IPS-NIHi7 (cell line): ENCODE data around the gene GAL3ST3.
"Not testable (repeated sequence)": the region's sequence is repeated elsewhere in the genome, so short reads cannot be mapped to it uniquely, and the experiment has no call there.

Source experiments
- DNase-seq: peaks from one replicate; pipeline ENCODE4 v3.0.0; 2012; ENCODE audit warnings: mixed read lengths; ENCODE audit errors: extremely low spot score

GAL3ST3 gene

GRCh38 chr11:66012946-66013761, 35.8 kb downstream of the GAL3ST3 start:
- DNase-seq: no peak

DNA sequence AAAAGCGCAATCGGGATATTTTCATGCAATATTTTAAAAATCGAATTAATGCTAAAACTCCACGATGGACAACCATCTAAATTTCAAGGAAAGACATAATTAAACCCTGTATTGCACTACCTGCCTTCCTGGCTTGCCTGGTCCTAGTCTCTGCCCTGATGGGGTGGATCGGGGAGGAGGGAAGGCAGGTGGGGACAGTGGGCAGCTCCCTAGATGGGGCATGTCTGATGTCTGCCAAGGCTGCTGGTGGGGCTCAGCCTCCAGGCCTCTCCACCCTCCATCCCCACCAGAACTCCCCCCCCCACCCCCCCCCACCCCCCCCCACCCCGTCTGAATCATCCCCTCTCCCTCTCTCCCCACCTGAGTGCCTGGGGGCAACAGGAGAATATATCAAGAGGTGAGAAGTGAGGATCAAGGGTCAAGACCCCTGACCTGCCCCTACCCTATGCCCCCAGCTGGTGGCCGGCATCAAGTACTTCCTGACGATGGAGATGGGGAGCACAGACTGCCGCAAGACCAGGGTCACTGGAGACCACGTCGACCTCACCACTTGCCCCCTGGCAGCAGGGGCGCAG, 36.5 kb downstream of the GAL3ST3 start:
- no peak for DNase-seq

- no peak for DNase-seq
Measured at GRCh38 chr11:66011785-66012303, 37.1 kb downstream of the GAL3ST3 start, which contains the start of gene CST6. CST6 (plus strand) TSS chr11:66012008; CDS start chr11:66012045, 37 bp downstream.

- no peak for DNase-seq
Measured at GRCh38 chr11:66011239-66011784, 37.6 kb downstream of the GAL3ST3 start.

DNA sequence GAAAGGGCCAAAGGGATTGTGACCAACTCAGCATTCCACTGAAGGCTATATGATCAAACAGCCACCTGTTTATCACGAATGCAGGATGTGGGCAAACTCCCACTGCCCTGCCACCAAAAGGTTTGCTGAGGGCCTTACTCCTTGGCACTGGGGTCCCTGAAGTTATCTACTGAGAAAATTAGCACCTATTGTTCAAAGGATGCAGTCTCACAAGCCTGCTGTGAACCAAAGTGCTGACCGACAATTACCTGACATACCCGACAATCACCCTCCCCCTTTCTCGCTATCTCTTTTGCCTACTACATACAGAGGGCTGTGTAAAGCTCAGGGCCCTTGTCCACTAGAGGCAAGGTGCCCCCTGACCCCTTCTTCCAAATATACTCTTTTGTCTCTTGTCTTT, 38.9 kb downstream of the GAL3ST3 start:
- not testable (repeated sequence) for DNase-seq

DNA sequence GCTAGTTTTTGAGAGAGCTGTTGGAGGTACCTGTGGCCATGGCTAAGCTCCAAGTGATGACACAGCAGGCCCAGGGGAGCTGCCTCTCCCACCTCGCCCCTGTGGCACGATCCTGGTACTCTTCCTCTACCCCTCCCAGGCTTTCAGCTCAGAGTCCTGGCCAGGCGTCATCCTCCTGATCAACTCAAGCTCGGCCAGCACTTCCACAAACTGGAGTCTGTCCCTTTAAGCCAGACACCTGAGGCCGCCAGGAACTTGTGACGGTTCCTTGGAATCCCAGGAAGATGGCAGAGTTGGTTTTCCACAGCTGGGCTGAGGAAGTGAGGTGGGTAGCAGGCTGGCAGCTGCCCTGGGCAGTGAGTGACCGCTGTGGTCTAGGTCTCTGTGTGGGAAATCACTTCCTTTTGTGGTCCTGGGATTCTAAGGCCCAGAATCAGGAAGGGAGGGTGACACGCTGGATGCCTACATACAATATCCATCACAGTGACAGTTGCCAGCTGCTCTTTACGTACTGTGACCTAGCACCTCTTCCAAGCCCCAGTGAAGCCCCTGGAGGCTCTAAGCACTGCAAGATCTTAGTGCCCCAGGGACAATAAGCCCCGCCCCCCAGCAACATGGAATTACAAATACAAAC, 40.4 kb downstream of the GAL3ST3 start:
- no peak for DNase-seq

- DNase-seq: no peak
Measured at GRCh38 chr11:66008095-66008467, 40.9 kb downstream of the GAL3ST3 start.

- DNase-seq: no peak
Measured at GRCh38 chr11:66007201-66007634, 41.7 kb downstream of the GAL3ST3 start.

DNA sequence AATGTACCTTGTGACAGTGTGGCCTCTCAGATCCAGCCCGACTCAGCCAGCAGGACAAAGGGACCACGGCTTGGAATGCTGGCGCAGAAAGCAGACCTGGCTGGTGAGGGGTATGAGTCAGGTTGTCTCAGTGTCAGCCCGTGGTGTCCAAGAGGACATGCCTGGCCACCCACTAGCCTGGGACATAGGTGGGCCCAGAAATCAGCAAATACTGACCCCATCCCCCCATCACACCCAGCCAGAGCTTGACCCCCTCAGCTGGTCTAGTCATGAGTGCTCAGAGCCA, 42.1 kb downstream of the GAL3ST3 start:
- DNase-seq: no peak

GRCh38 chr11:66006134-66006890, 42.6 kb downstream of the GAL3ST3 start:
- DNase-seq: no peak

DNA sequence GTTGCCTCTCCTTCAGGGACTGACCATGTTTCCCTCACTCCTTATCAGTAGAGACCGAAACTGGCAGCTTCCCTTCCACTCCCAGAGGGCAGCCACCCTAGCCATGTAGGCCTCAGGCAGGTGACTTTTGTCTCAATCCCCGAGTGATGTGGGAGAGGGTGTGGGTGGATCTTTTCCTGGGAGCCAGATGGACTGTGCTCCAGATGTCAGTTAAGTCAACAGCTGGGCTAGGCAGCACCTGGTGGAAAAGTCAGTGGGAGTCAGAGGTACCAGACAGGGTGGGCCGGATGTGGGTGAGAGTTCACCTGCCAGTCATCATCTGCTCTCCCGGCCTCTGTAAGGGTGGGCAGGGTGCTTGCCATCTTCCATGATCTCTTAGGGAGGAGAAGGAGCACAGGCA, 44.8 kb downstream of the GAL3ST3 start:
- DNase-seq: no peak

GRCh38 chr11:66003291-66003690, 45.7 kb downstream of the GAL3ST3 start:
- no peak for DNase-seq

- DNase-seq: no peak
Measured at GRCh38 chr11:66002648-66003225, 46.2 kb downstream of the GAL3ST3 start.

GRCh38 chr11:66001942-66002647, 46.9 kb downstream of the GAL3ST3 start, which contains the start of the genes BANF1 and EIF1AD:
BANF1 (plus strand) TSS chr11:66002503; CDS start chr11:66003251, 748 bp downstream.
EIF1AD (minus strand) TSS chr11:66002157; CDS start chr11:66000389, 1,768 bp downstream.
- DNase-seq: peak; percentile 92

DNA sequence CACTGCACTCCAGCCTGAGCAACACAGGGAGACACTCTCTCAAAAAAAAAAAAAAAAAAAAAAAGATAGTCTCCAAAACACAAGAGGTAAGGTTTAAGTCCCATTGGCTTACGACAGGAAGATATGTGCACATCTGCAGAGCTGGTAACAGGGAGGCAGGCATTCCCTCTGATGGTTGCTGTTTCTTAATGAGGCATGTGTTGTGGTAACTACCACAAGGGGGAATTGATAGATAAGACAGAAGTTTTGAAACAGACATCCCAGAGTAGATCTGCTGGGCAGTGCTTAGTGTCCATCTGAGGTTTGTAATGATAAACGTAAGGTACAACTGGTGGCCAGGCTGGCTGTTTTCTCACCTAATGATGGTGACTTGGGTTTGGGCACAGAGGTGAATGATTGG, 51.7 kb downstream of the GAL3ST3 start:
- DNase-seq: no peak

GRCh38 chr11:65992056-65992455, 56.9 kb downstream of the GAL3ST3 start:
- no peak for DNase-seq
